Type B pancreatic cell (in vitro differentiated cells): ENCODE results near the gene FIBIN. TPM values are rescaled to one million over a fixed set of nuclear protein-coding genes. Genes with fewer than 3 reads are reported as not detected.
A peak's percentile ranks its signal among the peaks of the same experiment; 100 is the strongest.

Experiments
- DNase-seq: peaks from one replicate; pipeline ENCODE4 v3.0.0; 2021; ENCODE audit warnings: mixed read lengths; ENCODE audit not compliant: unreplicated experiment; ENCODE audit errors: extremely low spot score
- H3K27ac Mint-ChIP-seq: 2 replicates; pipeline ENCODE4 v1.8.0; 2021; ENCODE audit warnings: mild to moderate bottlenecking, mixed read lengths
- H3K27me3 Mint-ChIP-seq: 2 replicates; pipeline ENCODE4 v1.8.0; 2021; ENCODE audit warnings: mixed read lengths
- H3K36me3 Mint-ChIP-seq: 2 replicates; pipeline ENCODE4 v1.8.0; 2021; ENCODE audit warnings: mixed read lengths
- H3K4me1 Mint-ChIP-seq: one replicate; pipeline ENCODE4 v1.8.0; 2021; ENCODE audit warnings: mixed read lengths; ENCODE audit not compliant: unreplicated experiment
- H3K4me3 Mint-ChIP-seq: 2 replicates; pipeline ENCODE4 v1.8.0; 2021; ENCODE audit warnings: mild to moderate bottlenecking, mixed read lengths
- H3K9me3 Mint-ChIP-seq: 2 replicates; pipeline ENCODE4 v1.8.0; 2021; ENCODE audit warnings: mixed read lengths
- long read RNA-seq: library from polyadenylated mRNA; unstranded; transcript quantifications from one replicate; pipeline ENCODE4 v2.0.0, GENCODE V29; 2020
- total RNA-seq: library from RNA; stranded (reverse); gene quantifications from 2 replicates; pipeline ENCODE4 v1.2.1, GENCODE V29; 2021; ENCODE audit warnings: low replicate concordance
- TF ChIP-seq, protein P1 (sequence below): fragments of 200-600 bp; sonication (generic); conservative IDR thresholded peaks from 2 replicates; pipeline ENCODE4 v1.5.0; 2021; ENCODE audit warnings: antibody characterized with exemption, mild to moderate bottlenecking

Gene FIBIN
- total RNA-seq: 0.43 and 0.65 TPM in 2 replicates
- long read RNA-seq, transcript FIBIN-201 (1 exons, 1,938 nt): major isoform, 5 of 5 reads
- long read RNA-seq, partial matches to known transcripts: 0 of 5 reads
- long read RNA-seq, other reads (novel, unspliced or antisense): 0 of 5 reads

DNA sequence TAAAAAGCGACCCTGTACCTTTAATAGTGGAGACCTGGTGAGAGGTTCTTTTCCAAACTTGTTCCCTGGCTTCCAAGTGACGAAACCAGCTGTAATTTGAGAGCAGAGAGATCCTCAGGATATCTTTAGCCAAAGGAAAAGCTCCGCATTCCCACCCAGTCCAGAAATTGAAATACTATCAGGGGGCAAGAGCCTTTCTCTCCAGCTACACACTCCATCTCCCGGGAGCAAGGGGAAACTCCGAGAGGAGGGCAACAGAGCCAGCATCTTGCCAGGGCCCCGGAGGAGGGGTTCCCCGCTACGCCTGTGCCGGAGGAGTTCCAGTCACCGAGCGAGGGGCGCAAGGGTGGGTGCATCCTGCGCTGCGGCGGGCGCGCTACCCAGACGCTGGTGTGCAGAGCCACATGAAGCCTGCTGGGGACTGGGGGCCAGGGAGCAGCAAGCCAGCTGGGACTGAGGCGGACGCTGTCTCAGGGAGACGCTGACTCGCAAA lies at the start of gene FIBIN:
TSS of gene FIBIN (plus strand) at position 148 of the 493 bp plus-strand sequence. CDS start 415 bp downstream, outside the sequence.
- Mint-ChIP-seq H3K4me3 (peak within 1 kb of the TSS; percentile 76), H3K27me3 (peaks cover 17% of the 10 kb centered on the region), H3K4me1 (peaks cover 14% of the 10 kb centered on the region), H3K9me3 (no peaks in the 10 kb centered on the region), H3K27ac (no peak within 1 kb of the TSS), H3K36me3 (no peaks in the 10 kb centered on the region)
- TF ChIP-seq, protein P1, sequence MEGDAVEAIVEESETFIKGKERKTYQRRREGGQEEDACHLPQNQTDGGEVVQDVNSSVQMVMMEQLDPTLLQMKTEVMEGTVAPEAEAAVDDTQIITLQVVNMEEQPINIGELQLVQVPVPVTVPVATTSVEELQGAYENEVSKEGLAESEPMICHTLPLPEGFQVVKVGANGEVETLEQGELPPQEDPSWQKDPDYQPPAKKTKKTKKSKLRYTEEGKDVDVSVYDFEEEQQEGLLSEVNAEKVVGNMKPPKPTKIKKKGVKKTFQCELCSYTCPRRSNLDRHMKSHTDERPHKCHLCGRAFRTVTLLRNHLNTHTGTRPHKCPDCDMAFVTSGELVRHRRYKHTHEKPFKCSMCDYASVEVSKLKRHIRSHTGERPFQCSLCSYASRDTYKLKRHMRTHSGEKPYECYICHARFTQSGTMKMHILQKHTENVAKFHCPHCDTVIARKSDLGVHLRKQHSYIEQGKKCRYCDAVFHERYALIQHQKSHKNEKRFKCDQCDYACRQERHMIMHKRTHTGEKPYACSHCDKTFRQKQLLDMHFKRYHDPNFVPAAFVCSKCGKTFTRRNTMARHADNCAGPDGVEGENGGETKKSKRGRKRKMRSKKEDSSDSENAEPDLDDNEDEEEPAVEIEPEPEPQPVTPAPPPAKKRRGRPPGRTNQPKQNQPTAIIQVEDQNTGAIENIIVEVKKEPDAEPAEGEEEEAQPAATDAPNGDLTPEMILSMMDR: no peak
- no peak for DNase-seq

DNA sequence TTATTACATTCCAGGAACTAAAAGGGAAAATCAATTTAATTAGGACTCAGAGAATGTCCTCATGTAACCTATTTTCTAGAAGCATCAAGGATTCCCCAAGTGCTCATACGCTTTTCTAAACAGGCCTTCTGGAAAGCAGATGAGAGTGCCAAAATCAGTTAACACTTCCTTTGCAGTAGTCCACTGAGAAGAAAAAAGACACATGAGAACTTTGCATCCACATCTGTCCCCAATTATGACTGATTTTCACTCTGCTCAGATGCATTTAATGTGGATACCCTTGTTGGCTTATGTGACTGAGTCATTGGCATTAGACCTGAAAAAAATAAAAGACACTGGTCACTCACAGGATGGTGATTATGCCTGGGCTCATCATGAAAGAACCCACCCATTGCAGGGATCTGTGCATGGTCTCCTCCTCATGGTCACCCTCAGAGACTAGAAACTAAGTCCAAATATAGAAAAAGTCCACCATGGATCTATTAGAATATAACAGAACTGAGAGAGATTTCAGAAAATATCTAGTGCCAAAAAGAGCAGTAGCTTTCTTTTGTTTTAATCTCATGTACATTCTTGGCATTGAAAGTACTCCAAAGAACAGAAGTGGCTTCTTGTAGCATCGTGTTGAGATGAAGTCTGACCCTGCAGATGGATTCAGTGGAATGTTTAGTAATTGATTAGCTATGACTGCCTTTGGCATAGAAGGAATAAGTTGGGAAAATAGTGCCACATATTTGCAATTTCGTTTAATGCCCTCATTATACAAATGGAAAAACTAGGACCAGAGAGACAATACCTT lies 48.8 kb upstream of the FIBIN start:
- Mint-ChIP-seq H3K4me3 (no peak overlapping the region), H3K4me1 (no peaks in the 10 kb centered on the region), H3K27me3 (peaks cover 17% of the 10 kb centered on the region), H3K36me3 (no peaks in the 10 kb centered on the region), H3K9me3 (peaks cover 6% of the 10 kb centered on the region), H3K27ac (no peak overlapping the region)
- no peak for DNase-seq
- TF ChIP-seq, protein P1: no peak

DNA sequence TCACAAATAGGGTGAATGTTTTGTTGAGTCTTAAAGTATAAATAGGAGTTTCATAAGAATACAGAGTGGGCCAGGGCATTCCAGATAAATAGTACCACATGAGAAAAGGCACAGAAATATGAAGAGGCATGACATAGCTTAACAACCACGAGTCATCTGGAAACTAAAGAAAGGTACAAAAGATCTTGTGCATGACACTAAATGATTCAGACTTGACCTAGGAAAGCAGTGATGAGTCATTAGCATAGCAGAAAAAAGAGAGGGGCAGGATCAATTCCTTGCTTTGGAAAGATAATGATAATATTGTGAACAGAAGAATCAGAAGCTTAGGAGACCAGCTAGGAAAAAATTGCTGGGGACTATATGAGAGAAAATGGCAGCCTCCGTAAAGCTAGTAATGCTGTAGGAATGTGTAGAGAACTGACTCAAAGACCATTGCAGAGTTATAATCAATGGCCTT lies 47.6 kb upstream of the FIBIN start:
- H3K9me3 Mint-ChIP-seq: peaks cover 3% of the 10 kb centered on the region
- H3K36me3 Mint-ChIP-seq: no peaks in the 10 kb centered on the region
- no peak overlapping the region for H3K27ac Mint-ChIP-seq
- TF ChIP-seq, protein P1: no peak
- H3K4me1 Mint-ChIP-seq: no peaks in the 10 kb centered on the region
- H3K4me3 Mint-ChIP-seq: no peak overlapping the region
- peaks cover 17% of the 10 kb centered on the region for H3K27me3 Mint-ChIP-seq
- DNase-seq: no peak

DNA sequence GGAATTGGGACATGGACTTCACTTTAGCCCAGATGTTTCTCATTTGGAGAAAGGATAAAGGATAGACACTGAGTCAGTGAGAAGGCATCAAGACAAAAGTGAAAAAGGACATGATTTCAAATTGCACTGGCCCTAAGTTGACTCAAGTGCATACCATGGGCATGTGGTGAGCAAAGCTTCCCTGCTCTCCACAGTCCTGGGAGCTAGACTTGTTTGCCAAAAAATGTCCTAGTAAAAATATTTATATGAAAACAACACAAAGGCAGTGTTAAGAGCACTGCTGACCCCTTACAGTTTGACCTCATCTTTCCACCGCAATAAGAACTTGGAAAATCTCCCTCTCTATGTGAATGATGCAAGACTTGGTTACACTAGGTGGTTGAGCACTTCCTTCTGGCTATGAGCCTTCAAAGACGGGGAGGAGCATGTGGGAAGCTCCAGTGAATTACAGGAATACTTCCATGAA lies 46.5 kb upstream of the FIBIN start:
- peaks cover 3% of the 10 kb centered on the region for H3K9me3 Mint-ChIP-seq
- no peaks in the 10 kb centered on the region for H3K4me1 Mint-ChIP-seq
- TF ChIP-seq, protein P1: no peak
- no peaks in the 10 kb centered on the region for H3K36me3 Mint-ChIP-seq
- no peak for DNase-seq
- H3K27ac Mint-ChIP-seq: no peak overlapping the region
- H3K4me3 Mint-ChIP-seq: no peak overlapping the region
- peaks cover 17% of the 10 kb centered on the region for H3K27me3 Mint-ChIP-seq

DNA sequence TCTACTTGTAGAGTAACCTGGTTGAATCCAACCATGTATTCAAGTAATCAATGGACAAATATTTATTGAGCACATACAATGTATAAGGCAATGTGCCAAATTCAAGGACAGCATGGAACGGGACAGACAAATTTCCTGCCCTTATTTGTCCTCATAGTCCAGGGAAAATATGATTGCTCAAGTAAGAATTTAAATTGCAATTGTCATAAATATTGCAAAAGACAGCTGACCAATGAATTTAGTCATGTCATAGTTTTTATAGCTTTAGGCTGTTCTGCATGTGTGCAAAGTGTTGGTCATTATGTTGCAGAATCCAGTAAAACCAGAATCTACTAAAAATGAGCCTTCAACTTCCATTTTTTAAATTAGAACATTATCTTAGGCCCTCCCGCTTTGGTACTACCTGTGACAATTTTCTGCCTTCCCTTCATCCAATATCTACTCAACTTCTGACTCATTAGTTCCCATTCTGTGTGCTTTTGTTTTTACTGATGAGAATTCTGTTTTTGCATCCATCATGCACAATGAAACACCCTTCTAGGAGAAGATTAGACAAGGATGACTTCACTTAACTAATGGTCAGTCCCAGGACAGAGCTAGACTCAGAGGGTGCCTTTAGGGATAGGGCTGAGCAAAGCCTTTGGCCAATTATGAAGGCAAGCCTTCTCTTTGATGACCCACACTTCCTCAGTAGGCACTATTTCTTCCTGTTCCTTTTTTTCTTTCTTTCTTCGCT lies 45.8 kb upstream of the FIBIN start:
- Mint-ChIP-seq H3K4me1 (peaks cover 4% of the 10 kb centered on the region), H3K9me3 (peaks cover 3% of the 10 kb centered on the region), H3K36me3 (no peaks in the 10 kb centered on the region), H3K27me3 (peaks cover 21% of the 10 kb centered on the region), H3K27ac (no peak overlapping the region), H3K4me3 (no peak overlapping the region)
- TF ChIP-seq, protein P1: no peak
- DNase-seq: no peak
